ENCODE measurements around the gene DIS3L2. TPM values are rescaled to one million over a fixed set of nuclear protein-coding genes. Genes with fewer than 3 reads are reported as not detected.

The DIS3L2 gene
- total RNA-seq, 3 donors from 2014 or later (not counting 1 experiment from before 2014, with no cell fraction given): 56.4 to 63.6 (median 59.4) TPM

DNA sequence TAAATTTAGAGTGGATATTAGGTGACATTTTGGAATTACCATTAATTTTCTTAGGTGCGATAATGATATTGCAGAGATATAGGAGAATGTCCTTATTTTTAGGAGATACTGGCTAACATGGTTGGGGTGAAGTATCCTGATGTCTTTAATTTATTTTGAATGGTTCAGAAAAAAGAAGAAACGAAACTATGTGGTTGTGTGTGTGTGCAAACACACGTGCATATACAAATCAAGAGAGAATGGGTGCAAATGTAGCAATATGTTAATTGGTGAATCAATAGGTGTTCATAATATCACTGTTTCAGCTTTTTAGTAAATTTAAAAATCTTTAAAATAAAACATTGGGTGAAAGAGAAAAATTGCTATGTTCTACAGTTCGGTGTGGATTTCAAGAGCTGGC, 140.9 kb downstream of the DIS3L2 start:
- ATAC-seq (no peak), DNase-seq (no peak)
- Mint-ChIP-seq H3K27me3 (ENCODE audit: low read depth in 2 of 2) (no peaks in the 10 kb centered on the region), H3K36me3 (no peaks in the 10 kb centered on the region), H3K4me1 (peaks cover 12 to 18% of the 10 kb centered on the region in 2 donors), H3K9me3 (no peaks in the 10 kb centered on the region), H3K4me3 (no peak overlapping the region), H3K27ac (no peak overlapping the region)
- H3K4me3 ChIP-seq (ENCODE audit: low read length): no peak overlapping the region
- 84% methylated on average over 3 of the region's 4 CpGs for WGBS (ENCODE audit: insufficient coverage)
- intact Hi-C loops (cut with micrococcal nuclease): no loop called here
- H3K4me1 ChIP-seq (ENCODE audit: control insufficient read depth, insufficient read depth, low read length): peaks cover 5% of the 10 kb centered on the region
- no peaks in the 10 kb centered on the region for H3K9me3 ChIP-seq (ENCODE audit: control insufficient read depth, insufficient read depth, low read length)
- H3K27ac ChIP-seq (ENCODE audit: low read length): no peak overlapping the region
- H3K27me3 ChIP-seq (ENCODE audit: control insufficient read depth, insufficient read depth, low read length): no peaks in the 10 kb centered on the region
- TF ChIP-seq, protein P1, sequence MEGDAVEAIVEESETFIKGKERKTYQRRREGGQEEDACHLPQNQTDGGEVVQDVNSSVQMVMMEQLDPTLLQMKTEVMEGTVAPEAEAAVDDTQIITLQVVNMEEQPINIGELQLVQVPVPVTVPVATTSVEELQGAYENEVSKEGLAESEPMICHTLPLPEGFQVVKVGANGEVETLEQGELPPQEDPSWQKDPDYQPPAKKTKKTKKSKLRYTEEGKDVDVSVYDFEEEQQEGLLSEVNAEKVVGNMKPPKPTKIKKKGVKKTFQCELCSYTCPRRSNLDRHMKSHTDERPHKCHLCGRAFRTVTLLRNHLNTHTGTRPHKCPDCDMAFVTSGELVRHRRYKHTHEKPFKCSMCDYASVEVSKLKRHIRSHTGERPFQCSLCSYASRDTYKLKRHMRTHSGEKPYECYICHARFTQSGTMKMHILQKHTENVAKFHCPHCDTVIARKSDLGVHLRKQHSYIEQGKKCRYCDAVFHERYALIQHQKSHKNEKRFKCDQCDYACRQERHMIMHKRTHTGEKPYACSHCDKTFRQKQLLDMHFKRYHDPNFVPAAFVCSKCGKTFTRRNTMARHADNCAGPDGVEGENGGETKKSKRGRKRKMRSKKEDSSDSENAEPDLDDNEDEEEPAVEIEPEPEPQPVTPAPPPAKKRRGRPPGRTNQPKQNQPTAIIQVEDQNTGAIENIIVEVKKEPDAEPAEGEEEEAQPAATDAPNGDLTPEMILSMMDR (IDR thresholded peaks at IDR 0.05): no peak
- H3K36me3 ChIP-seq (ENCODE audit: control insufficient read depth, insufficient read depth, low read length): no peaks in the 10 kb centered on the region

DNA sequence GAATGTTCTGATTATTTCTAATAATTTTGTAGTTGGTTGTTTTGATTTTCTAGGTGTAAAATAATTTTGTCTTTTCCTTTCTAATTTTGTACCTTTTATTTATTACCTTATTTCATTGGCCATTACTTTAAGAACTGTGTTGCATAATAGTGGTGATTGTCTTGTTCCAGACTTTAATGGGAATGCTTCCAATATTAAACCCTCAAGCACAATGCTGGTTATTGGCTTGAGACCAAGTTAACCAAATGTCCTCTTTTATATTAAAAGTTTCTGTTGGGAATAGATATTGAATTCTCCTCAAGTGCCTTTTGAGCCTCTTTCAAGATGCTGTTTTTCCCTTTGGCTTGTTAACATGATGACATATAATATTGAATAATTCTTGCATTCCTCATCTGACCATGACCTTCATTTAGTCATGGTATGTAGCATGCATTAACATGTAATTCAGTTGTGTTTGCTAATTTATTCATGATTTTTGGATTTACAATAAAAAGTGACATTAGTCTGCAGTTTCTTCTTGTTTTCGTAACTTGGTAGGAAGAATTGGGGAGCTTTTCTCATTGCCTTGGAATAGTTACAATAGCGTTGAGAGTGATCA, 141.7 kb downstream of the DIS3L2 start:
- Histone ChIP-seq H3K27me3 (ENCODE audit: control insufficient read depth, insufficient read depth, low read length) (no peaks in the 10 kb centered on the region), H3K4me3 (ENCODE audit: low read length) (no peak overlapping the region), H3K27ac (ENCODE audit: low read length) (no peak overlapping the region), H3K9me3 (ENCODE audit: control insufficient read depth, insufficient read depth, low read length) (no peaks in the 10 kb centered on the region), H3K4me1 (ENCODE audit: control insufficient read depth, insufficient read depth, low read length) (no peaks in the 10 kb centered on the region), H3K36me3 (ENCODE audit: control insufficient read depth, insufficient read depth, low read length) (no peaks in the 10 kb centered on the region)
- Mint-ChIP-seq H3K9me3 (no peaks in the 10 kb centered on the region), H3K36me3 (no peaks in the 10 kb centered on the region), H3K4me3 (no peak overlapping the region), H3K27me3 (ENCODE audit: low read depth in 2 of 2) (no peaks in the 10 kb centered on the region), H3K27ac (no peak overlapping the region), H3K4me1 (peaks cover 6 to 10% of the 10 kb centered on the region in 2 donors)
- WGBS (ENCODE audit: insufficient coverage): 100% methylated on average over 2 of the region's 2 CpGs
- intact Hi-C loops (cut with micrococcal nuclease): no loop called here
- DNase-seq (no peak), ATAC-seq (no peak)
- TF ChIP-seq, protein P1 (IDR thresholded peaks at IDR 0.05): no peak

DNA sequence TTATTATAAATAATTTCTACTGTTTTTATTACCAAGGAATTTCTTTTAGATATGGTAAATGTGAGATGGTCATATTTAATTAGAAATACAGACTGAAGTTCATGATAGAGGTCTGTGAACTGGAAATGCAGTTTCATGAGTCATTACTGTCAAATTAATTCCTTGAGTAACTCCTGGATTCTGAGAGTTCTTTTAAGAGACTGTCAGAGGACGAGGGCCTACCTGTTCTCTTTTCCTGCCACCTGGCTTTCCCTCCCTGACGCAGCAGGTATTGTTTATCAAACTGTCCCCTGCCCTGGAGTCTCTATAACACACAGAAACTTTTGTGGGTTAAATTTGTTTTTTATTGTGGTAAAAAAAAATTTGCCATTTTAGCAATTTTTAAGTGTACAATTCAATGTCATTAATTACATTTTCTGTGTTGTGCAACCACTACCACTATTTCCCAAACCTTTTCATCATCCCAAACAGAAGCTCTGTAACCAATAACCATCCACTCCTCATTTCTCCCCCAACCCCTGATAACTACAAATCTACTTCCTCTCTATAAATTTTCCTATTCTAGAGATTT, 142.6 kb downstream of the DIS3L2 start:
- no peak for DNase-seq
- intact Hi-C loops (cut with micrococcal nuclease): no loop called here
- Mint-ChIP-seq H3K9me3 (no peaks in the 10 kb centered on the region), H3K4me3 (no peak overlapping the region), H3K36me3 (no peaks in the 10 kb centered on the region), H3K27ac (no peak overlapping the region), H3K4me1 (peaks cover 5 to 6% of the 10 kb centered on the region in 2 donors), H3K27me3 (ENCODE audit: low read depth in 2 of 2) (no peaks in the 10 kb centered on the region)
- Histone ChIP-seq H3K27ac (ENCODE audit: low read length) (no peak overlapping the region), H3K27me3 (ENCODE audit: control insufficient read depth, insufficient read depth, low read length) (no peaks in the 10 kb centered on the region), H3K36me3 (ENCODE audit: control insufficient read depth, insufficient read depth, low read length) (no peaks in the 10 kb centered on the region), H3K4me3 (ENCODE audit: low read length) (no peak overlapping the region), H3K9me3 (ENCODE audit: control insufficient read depth, insufficient read depth, low read length) (no peaks in the 10 kb centered on the region), H3K4me1 (ENCODE audit: control insufficient read depth, insufficient read depth, low read length) (no peaks in the 10 kb centered on the region)
- TF ChIP-seq, protein P1 (IDR thresholded peaks at IDR 0.05): no peak
- ATAC-seq: no peak
- WGBS (ENCODE audit: insufficient coverage): 85% methylated on average over 1 of the region's 2 CpGs

DNA sequence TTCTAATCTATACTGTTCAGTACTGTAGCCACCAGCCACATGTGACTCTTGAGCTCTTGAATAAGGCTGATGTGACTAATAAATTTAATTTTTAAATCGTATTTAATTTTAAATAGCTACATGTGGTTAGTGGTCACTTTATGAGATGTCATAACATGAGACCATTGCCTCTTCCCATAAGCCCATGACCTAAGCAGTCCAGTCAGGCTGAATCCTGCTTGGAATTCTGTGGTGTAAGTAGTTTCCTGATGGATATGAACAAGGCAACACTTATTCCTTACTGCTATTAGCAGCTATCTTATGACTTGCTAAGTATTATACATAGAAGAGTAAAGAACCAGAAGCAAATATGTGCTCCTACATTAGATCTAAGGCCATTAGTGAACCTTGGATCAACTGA, 150.0 kb downstream of the DIS3L2 start:
- WGBS (ENCODE audit: insufficient coverage): 100% methylated on average over 1 of the region's 1 CpG
- Mint-ChIP-seq H3K4me3 (no peak overlapping the region), H3K4me1 (peaks cover 7 to 14% of the 10 kb centered on the region in 2 donors), H3K27ac (no peak overlapping the region), H3K27me3 (ENCODE audit: low read depth in 2 of 2) (no peaks in the 10 kb centered on the region), H3K9me3 (no peaks in the 10 kb centered on the region), H3K36me3 (no peaks in the 10 kb centered on the region)
- Histone ChIP-seq H3K36me3 (ENCODE audit: control insufficient read depth, insufficient read depth, low read length) (no peaks in the 10 kb centered on the region), H3K4me3 (ENCODE audit: low read length) (no peak overlapping the region), H3K27me3 (ENCODE audit: control insufficient read depth, insufficient read depth, low read length) (no peaks in the 10 kb centered on the region), H3K4me1 (ENCODE audit: control insufficient read depth, insufficient read depth, low read length) (no peaks in the 10 kb centered on the region), H3K27ac (ENCODE audit: low read length) (no peak overlapping the region), H3K9me3 (ENCODE audit: control insufficient read depth, insufficient read depth, low read length) (no peaks in the 10 kb centered on the region)
- DNase-seq: no peak
- no peak for ATAC-seq
- intact Hi-C loops (cut with micrococcal nuclease): no loop called here
- TF ChIP-seq, protein P1 (IDR thresholded peaks at IDR 0.05): no peak
